Measurements from ENCODE around the gene DNAJB5. TPM values are rescaled to one million over a fixed set of nuclear protein-coding genes. Genes with fewer than 3 reads are reported as not detected.
A peak's percentile ranks its signal among the peaks of the same experiment; 100 is the strongest.
"Not testable (repeated sequence)": the region's sequence is repeated elsewhere in the genome, so short reads cannot be mapped to it uniquely, and the experiment has no call there.

Gene DNAJB5
- 12.4 and 15.4 TPM in 2 replicates for total RNA-seq
- long read RNA-seq, full-length matches to known transcripts, result 1 of 2 reads
- long read RNA-seq, partial matches to known transcripts, result 0 of 2 reads
- long read RNA-seq, other reads (novel, unspliced or antisense), result 1 of 2 reads

- Mint-ChIP-seq H3K27ac (peak within 1 kb of the TSS; percentile 99), H3K27me3 (peaks cover 14% of the 10 kb centered on the region), H3K36me3 (ENCODE audit: insufficient read depth) (peaks cover 5% of the 10 kb centered on the region), H3K4me3 (ENCODE audit: low read depth) (peak within 1 kb of the TSS; percentile 98), H3K4me1 (ENCODE audit: low read depth) (peaks cover 21% of the 10 kb centered on the region), H3K9me3 (ENCODE audit: low read depth) (no peaks in the 10 kb centered on the region)
- TF ChIP-seq CTCF (IDR thresholded peaks at IDR 0.05; ENCODE audit: unreplicated experiment), result no peak
- peak; percentile 98 for DNase-seq (ENCODE audit: low spot score, unreplicated experiment)
These were observed at the start of gene DNAJB5 for GRCh38 chr9:34989003-34989945. Gene DNAJB5, plus strand, starts transcription at chr9:34989745. Its CDS starts 886 bp downstream, at chr9:34990631.

GRCh38 chr9:34939989-34940388 is 49.6 kb upstream of the DNAJB5 start:
- H3K4me3 Mint-ChIP-seq (ENCODE audit: low read depth); H3K4me1 Mint-ChIP-seq (ENCODE audit: low read depth); H3K27me3 Mint-ChIP-seq; DNase-seq (ENCODE audit: low spot score, unreplicated experiment); H3K9me3 Mint-ChIP-seq (ENCODE audit: low read depth); H3K36me3 Mint-ChIP-seq (ENCODE audit: insufficient read depth); H3K27ac Mint-ChIP-seq: not testable (repeated sequence)

GRCh38 chr9:34948451-34948850 is 41.1 kb upstream of the DNAJB5 start:
- Mint-ChIP-seq H3K27me3 (peaks cover 4% of the 10 kb centered on the region), H3K27ac (no peak overlapping the region), H3K36me3 (ENCODE audit: insufficient read depth) (no peaks in the 10 kb centered on the region), H3K9me3 (ENCODE audit: low read depth) (peaks cover 8% of the 10 kb centered on the region), H3K4me3 (ENCODE audit: low read depth) (no peak overlapping the region), H3K4me1 (ENCODE audit: low read depth) (peaks cover 8% of the 10 kb centered on the region)
- no peak for TF ChIP-seq CTCF (IDR thresholded peaks at IDR 0.05; ENCODE audit: unreplicated experiment)
- no peak for DNase-seq (ENCODE audit: low spot score, unreplicated experiment)

- DNase-seq (ENCODE audit: low spot score, unreplicated experiment), result no peak
- no peak overlapping the region for H3K4me3 Mint-ChIP-seq (ENCODE audit: low read depth)
- no peak for TF ChIP-seq CTCF (IDR thresholded peaks at IDR 0.05; ENCODE audit: unreplicated experiment)
- H3K36me3 Mint-ChIP-seq (ENCODE audit: insufficient read depth), result no peaks in the 10 kb centered on the region
- H3K27ac Mint-ChIP-seq, result no peak overlapping the region
- H3K27me3 Mint-ChIP-seq, result peaks cover 28% of the 10 kb centered on the region
- H3K4me1 Mint-ChIP-seq (ENCODE audit: low read depth), result peaks cover 12% of the 10 kb centered on the region
- peaks cover 8% of the 10 kb centered on the region for H3K9me3 Mint-ChIP-seq (ENCODE audit: low read depth)
These were observed 35.3 kb upstream of the DNAJB5 start for GRCh38 chr9:34954225-34954624.

- H3K27ac Mint-ChIP-seq; H3K36me3 Mint-ChIP-seq (ENCODE audit: insufficient read depth): not testable (repeated sequence)
- H3K27me3 Mint-ChIP-seq, result peaks cover 46% of the 10 kb centered on the region
These were observed 33.5 kb upstream of the DNAJB5 start for GRCh38 chr9:34956066-34956465.

GRCh38 chr9:34956648-34957047 is 32.9 kb upstream of the DNAJB5 start:
- Mint-ChIP-seq H3K4me1 (ENCODE audit: low read depth) (peaks cover 4% of the 10 kb centered on the region), H3K27ac (no peak overlapping the region), H3K9me3 (ENCODE audit: low read depth) (peaks cover 7% of the 10 kb centered on the region), H3K27me3 (peaks cover 52% of the 10 kb centered on the region), H3K36me3 (ENCODE audit: insufficient read depth) (no peaks in the 10 kb centered on the region), H3K4me3 (ENCODE audit: low read depth) (peak overlapping the region; percentile 69)
- DNase-seq (ENCODE audit: low spot score, unreplicated experiment), result no peak
- no peak for TF ChIP-seq CTCF (IDR thresholded peaks at IDR 0.05; ENCODE audit: unreplicated experiment)

More at GRCh38 chr9:34956066-34956465, 33.5 kb upstream of the DNAJB5 start:
- not testable (repeated sequence) for DNase-seq (ENCODE audit: low spot score, unreplicated experiment); H3K4me1 Mint-ChIP-seq (ENCODE audit: low read depth); H3K9me3 Mint-ChIP-seq (ENCODE audit: low read depth); H3K4me3 Mint-ChIP-seq (ENCODE audit: low read depth)
